HUES6 (cell line): ENCODE data around the gene TCP1.

Experiments
- H3K27ac ChIP-seq: 2 replicates; pipeline ENCODE4 v1.7.0; 2013; ENCODE audit warnings: low read depth, mild to moderate bottlenecking, low read length, inconsistent platforms
- H3K27me3 ChIP-seq: 2 replicates; pipeline ENCODE4 v1.6.1; 2013; ENCODE audit warnings: low read length; ENCODE audit not compliant: control insufficient read depth, insufficient read depth
- H3K36me3 ChIP-seq: 2 replicates; pipeline ENCODE4 v1.6.1; 2013; ENCODE audit warnings: low read length; ENCODE audit not compliant: control insufficient read depth, insufficient read depth
- H3K4me1 ChIP-seq: 2 replicates; pipeline ENCODE4 v1.6.1; 2013; ENCODE audit warnings: low read length; ENCODE audit not compliant: control insufficient read depth, insufficient read depth
- H3K4me3 ChIP-seq: 2 replicates; pipeline ENCODE4 v1.5.1; 2013; ENCODE audit warnings: low read depth, low read length
- H3K9ac ChIP-seq: one replicate; pipeline ENCODE4 v1.6.1; 2013; ENCODE audit warnings: mild to moderate bottlenecking, low read length
- H3K9me3 ChIP-seq: 2 replicates; pipeline ENCODE4 v1.6.1; 2013; ENCODE audit warnings: low read depth, low read length; ENCODE audit not compliant: control insufficient read depth, insufficient read depth

Gene TCP1

DNA sequence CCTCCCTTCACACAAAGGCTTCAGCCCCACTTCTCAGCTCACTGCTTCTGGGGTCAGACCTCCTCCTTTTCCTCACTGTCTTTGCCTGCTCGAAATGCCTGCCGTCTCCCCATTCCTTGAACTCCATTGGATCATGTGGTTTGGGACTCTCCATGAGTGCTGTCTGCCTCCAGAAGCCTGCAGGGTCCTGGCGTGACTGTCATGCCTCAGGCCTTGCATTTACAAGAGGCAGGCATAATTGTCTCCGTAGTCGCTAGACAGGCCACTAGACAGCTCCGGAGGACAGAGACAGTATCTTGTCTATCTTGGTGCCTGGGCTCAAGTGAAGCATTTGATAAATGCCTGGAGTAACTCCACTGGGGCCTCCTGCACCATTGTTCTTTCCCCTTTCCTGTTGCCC is 26.0 kb upstream of the TCP1 start:
- Histone ChIP-seq H3K4me3 (no peak overlapping the region), H3K4me1 (peaks cover 11% of the 10 kb centered on the region), H3K27me3 (no peaks in the 10 kb centered on the region), H3K9ac (no peak overlapping the region), H3K27ac (no peak overlapping the region), H3K36me3 (no peaks in the 10 kb centered on the region), H3K9me3 (no peaks in the 10 kb centered on the region)

DNA sequence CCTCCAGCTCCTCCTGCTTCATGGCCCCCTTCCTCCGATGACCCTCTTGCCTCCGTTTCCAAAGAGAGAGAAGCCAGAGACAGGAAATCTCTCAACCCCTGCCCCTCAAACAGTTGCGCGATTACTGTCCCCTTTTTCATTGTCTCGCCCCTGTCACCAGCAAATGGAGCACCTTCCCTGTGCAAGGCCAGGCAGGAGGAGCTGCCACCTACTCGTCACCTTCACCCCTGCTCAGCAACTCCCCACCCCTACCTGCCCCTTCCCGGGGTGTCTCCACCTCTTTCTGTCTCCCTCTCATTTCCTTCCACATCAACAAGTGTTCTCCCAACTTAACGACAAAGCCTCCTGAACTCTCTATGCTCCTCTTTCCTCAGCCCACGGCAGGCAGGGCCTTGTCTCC is 24.4 kb upstream of the TCP1 start:
- H3K4me3 ChIP-seq, result no peak overlapping the region
- no peaks in the 10 kb centered on the region; the same call in 1 of the 2 replicates for H3K4me1 ChIP-seq
- no peak overlapping the region for H3K9ac ChIP-seq
- H3K36me3 ChIP-seq, result no peaks in the 10 kb centered on the region
- H3K27ac ChIP-seq, result no peak overlapping the region
- H3K27me3 ChIP-seq, result no peaks in the 10 kb centered on the region
- no peaks in the 10 kb centered on the region for H3K9me3 ChIP-seq

GRCh38 chr6:159809149-159809548 is 19.7 kb upstream of the TCP1 start:
- Histone ChIP-seq H3K9ac (no peak overlapping the region), H3K4me1 (no peaks in the 10 kb centered on the region; the same call in none of the 2 replicates), H3K9me3 (no peaks in the 10 kb centered on the region), H3K36me3 (no peaks in the 10 kb centered on the region), H3K27ac (no peak overlapping the region), H3K4me3 (no peak overlapping the region), H3K27me3 (no peaks in the 10 kb centered on the region)

GRCh38 chr6:159808647-159809046 is 19.2 kb upstream of the TCP1 start:
- Histone ChIP-seq H3K27me3 (no peaks in the 10 kb centered on the region), H3K4me3 (no peak overlapping the region), H3K9ac (no peak overlapping the region), H3K4me1 (no peaks in the 10 kb centered on the region; the same call in none of the 2 replicates), H3K27ac (no peak overlapping the region), H3K9me3 (no peaks in the 10 kb centered on the region), H3K36me3 (no peaks in the 10 kb centered on the region)

- H3K4me3 ChIP-seq, result no peak overlapping the region
- no peaks in the 10 kb centered on the region for H3K36me3 ChIP-seq
- H3K27me3 ChIP-seq, result no peaks in the 10 kb centered on the region
- H3K9me3 ChIP-seq, result no peaks in the 10 kb centered on the region
- no peaks in the 10 kb centered on the region; the same call in none of the 2 replicates for H3K4me1 ChIP-seq
- H3K9ac ChIP-seq, result no peak overlapping the region
- H3K27ac ChIP-seq, result no peak overlapping the region
These were observed 17.9 kb upstream of the TCP1 start for GRCh38 chr6:159807150-159807858.

GRCh38 chr6:159806021-159806458 is 16.6 kb upstream of the TCP1 start:
- no peaks in the 10 kb centered on the region for H3K36me3 ChIP-seq
- H3K9ac ChIP-seq, result no peak overlapping the region
- no peaks in the 10 kb centered on the region; the same call in 1 of the 2 replicates for H3K4me1 ChIP-seq
- no peak overlapping the region for H3K4me3 ChIP-seq
- no peak overlapping the region for H3K27ac ChIP-seq
- no peaks in the 10 kb centered on the region for H3K9me3 ChIP-seq
- H3K27me3 ChIP-seq, result no peaks in the 10 kb centered on the region

DNA sequence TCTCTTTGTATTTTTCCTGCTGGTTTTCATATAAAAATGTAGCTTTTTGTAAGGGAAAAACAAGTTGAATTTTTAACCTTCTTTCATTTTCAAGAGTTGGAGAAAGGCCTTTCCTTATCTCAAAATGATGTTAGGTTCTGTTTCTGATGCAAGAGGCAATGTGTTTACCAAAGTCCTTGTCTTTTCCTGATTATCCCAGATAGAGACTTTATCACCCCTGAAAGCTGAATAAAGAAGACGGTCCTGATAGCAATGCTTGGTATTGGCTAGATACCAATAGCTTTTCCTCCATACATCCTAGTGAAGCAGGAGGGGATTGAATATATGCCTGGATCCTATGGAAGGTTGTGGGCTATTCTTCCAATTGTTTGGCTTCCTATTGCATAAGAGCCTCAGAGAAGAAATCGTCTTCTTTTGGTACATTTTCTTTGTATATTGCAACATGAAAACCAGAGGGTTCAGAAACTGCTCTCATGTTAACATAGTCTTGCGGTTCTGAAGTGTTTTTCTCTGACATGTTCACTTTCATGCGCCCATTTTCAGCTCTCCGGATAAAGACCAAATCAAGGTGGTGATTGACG is 16.1 kb upstream of the TCP1 start:
- no peaks in the 10 kb centered on the region for H3K9me3 ChIP-seq
- no peak overlapping the region for H3K4me3 ChIP-seq
- no peaks in the 10 kb centered on the region; the same call in 1 of the 2 replicates for H3K4me1 ChIP-seq
- H3K9ac ChIP-seq, result no peak overlapping the region
- no peak overlapping the region for H3K27ac ChIP-seq
- H3K27me3 ChIP-seq, result no peaks in the 10 kb centered on the region
- H3K36me3 ChIP-seq, result no peaks in the 10 kb centered on the region

DNA sequence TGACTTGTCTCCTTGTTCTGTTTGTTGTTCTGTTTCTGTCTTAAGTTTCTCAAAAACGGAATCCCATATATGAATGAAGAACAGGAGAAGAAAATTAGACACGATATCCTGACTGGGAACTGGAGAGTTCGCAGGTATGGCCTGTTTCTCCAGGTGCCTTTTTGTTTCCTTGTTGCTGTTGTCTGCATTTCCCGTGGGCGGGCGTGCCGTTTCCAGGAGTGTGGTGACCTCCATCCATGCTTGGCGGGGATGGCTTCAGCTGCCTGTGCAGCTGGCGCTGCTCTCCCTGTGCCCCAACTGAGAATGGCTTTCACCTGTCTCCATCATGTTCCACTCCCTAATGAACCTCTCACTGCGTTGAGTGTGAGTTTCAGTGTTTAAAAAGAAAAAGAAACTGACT is 15.1 kb upstream of the TCP1 start:
- Histone ChIP-seq H3K9me3 (no peaks in the 10 kb centered on the region), H3K27ac (no peak overlapping the region), H3K4me1 (no peaks in the 10 kb centered on the region; the same call in 1 of the 2 replicates), H3K27me3 (no peaks in the 10 kb centered on the region), H3K4me3 (no peak overlapping the region), H3K36me3 (peaks cover 4% of the 10 kb centered on the region; the same call in 1 of the 2 replicates), H3K9ac (no peak overlapping the region)

GRCh38 chr6:159801935-159802334 is 12.5 kb upstream of the TCP1 start:
- no peak overlapping the region for H3K27ac ChIP-seq
- no peak overlapping the region for H3K9ac ChIP-seq
- H3K4me3 ChIP-seq, result no peak overlapping the region
- no peaks in the 10 kb centered on the region for H3K4me1 ChIP-seq
- no peaks in the 10 kb centered on the region for H3K27me3 ChIP-seq
- peaks cover 28% of the 10 kb centered on the region for H3K36me3 ChIP-seq
- no peaks in the 10 kb centered on the region for H3K9me3 ChIP-seq

GRCh38 chr6:159800141-159800865 is 10.9 kb upstream of the TCP1 start, which contains the start of gene PNLDC1:
TSS of gene PNLDC1 (plus strand) at chr6:159800276. CDS start at chr6:159800308, 32 bp downstream.
- H3K36me3 ChIP-seq, result peaks cover 40% of the 10 kb centered on the region
- no peaks in the 10 kb centered on the region for H3K27me3 ChIP-seq
- no peak within 1 kb of the TSS for H3K27ac ChIP-seq
- no peak within 1 kb of the TSS for H3K4me3 ChIP-seq
- no peak within 1 kb of the TSS for H3K9ac ChIP-seq
- H3K9me3 ChIP-seq, result no peaks in the 10 kb centered on the region
- H3K4me1 ChIP-seq, result no peaks in the 10 kb centered on the region

- no peaks in the 10 kb centered on the region for H3K27me3 ChIP-seq
- H3K9me3 ChIP-seq, result no peaks in the 10 kb centered on the region
- peaks cover 59% of the 10 kb centered on the region for H3K36me3 ChIP-seq
- no peak overlapping the region for H3K4me3 ChIP-seq
- H3K4me1 ChIP-seq, result peaks cover 1% of the 10 kb centered on the region; the same call in 1 of the 2 replicates
- no peak overlapping the region for H3K27ac ChIP-seq
- H3K9ac ChIP-seq, result no peak overlapping the region
These were observed 8.2 kb upstream of the TCP1 start for GRCh38 chr6:159797554-159797953.
